Astrocyte (in vitro differentiated cells and primary cell): ENCODE results near the gene UBAC1. TPM values are rescaled to one million over a fixed set of nuclear protein-coding genes. Genes with fewer than 3 reads are reported as not detected.

Source experiments
- DNase-seq: peaks from one replicate; pipeline ENCODE4 v3.0.0-alpha.2; 2010; ENCODE audit warnings: low read depth
- FAIRE-seq: peaks from 2 replicates; lab custom pipeline; 2011; peaks lifted over from hg19 to GRCh38; lab: Jason Lieb, UNC
- H2AFZ ChIP-seq: 2 replicates; pipeline ENCODE4 v1.6.0; 2012; ENCODE audit warnings: low read depth, low read length, inconsistent platforms
- H3K27ac ChIP-seq: 2 replicates; pipeline ENCODE4 v1.5.1; 2011; ENCODE audit warnings: low read depth, low read length, inconsistent platforms
- H3K27me3 ChIP-seq: 2 replicates; pipeline ENCODE4 v1.6.0; 2011; ENCODE audit warnings: low read length, inconsistent platforms; ENCODE audit not compliant: insufficient read depth
- H3K36me3 ChIP-seq: 2 replicates; pipeline ENCODE4 v1.5.1; 2011; ENCODE audit warnings: low read length, inconsistent platforms; ENCODE audit not compliant: insufficient read depth
- H3K4me1 ChIP-seq: 2 replicates; pipeline ENCODE4 v1.5.1; 2011; ENCODE audit warnings: low read length, inconsistent platforms; ENCODE audit not compliant: insufficient read depth
- H3K4me2 ChIP-seq: 2 replicates; pipeline ENCODE4 v1.6.0; 2012; ENCODE audit warnings: low read length, inconsistent platforms
- H3K4me3 ChIP-seq: 2 replicates; pipeline ENCODE4 v1.5.1; 2011; ENCODE audit warnings: low read depth, mild to moderate bottlenecking, low read length, inconsistent platforms; ENCODE audit not compliant: insufficient read depth
- H3K79me2 ChIP-seq: 2 replicates; pipeline ENCODE4 v1.6.0; 2012; ENCODE audit warnings: mild to moderate bottlenecking, low read length, inconsistent platforms; ENCODE audit not compliant: insufficient read depth
- H3K9ac ChIP-seq: 2 replicates; pipeline ENCODE4 v1.6.0; 2012; ENCODE audit warnings: mild to moderate bottlenecking, low read length, inconsistent platforms
- H3K9me3 ChIP-seq: 2 replicates; pipeline ENCODE4 v1.5.1; 2012; ENCODE audit warnings: low read depth, mild to moderate bottlenecking, low read length, inconsistent platforms; ENCODE audit not compliant: insufficient read depth
- H4K20me1 ChIP-seq: 2 replicates; pipeline ENCODE4 v1.6.0; 2012; ENCODE audit warnings: low read length, inconsistent platforms; ENCODE audit not compliant: insufficient read depth
- H3K27ac Mint-ChIP-seq: one replicate; pipeline ENCODE4 v1.8.0; 2021; ENCODE audit warnings: mild to moderate bottlenecking, mixed read lengths; ENCODE audit not compliant: unreplicated experiment
- H3K27me3 Mint-ChIP-seq: one replicate; pipeline ENCODE4 v1.8.0; 2021; ENCODE audit warnings: low read depth, mixed read lengths; ENCODE audit not compliant: unreplicated experiment
- H3K36me3 Mint-ChIP-seq: one replicate; pipeline ENCODE4 v1.8.0; 2021; ENCODE audit warnings: low read depth, mixed read lengths; ENCODE audit not compliant: unreplicated experiment
- H3K4me1 Mint-ChIP-seq: one replicate; pipeline ENCODE4 v1.8.0; 2021; ENCODE audit warnings: low read depth, mixed read lengths; ENCODE audit not compliant: unreplicated experiment
- H3K4me3 Mint-ChIP-seq: one replicate; pipeline ENCODE4 v1.8.0; 2021; ENCODE audit warnings: mild to moderate bottlenecking, moderate library complexity, mixed read lengths; ENCODE audit not compliant: unreplicated experiment
- H3K9me3 Mint-ChIP-seq: one replicate; pipeline ENCODE4 v1.8.0; 2021; ENCODE audit warnings: mild to moderate bottlenecking, mixed read lengths; ENCODE audit not compliant: unreplicated experiment
- CTCF ChIP-seq: IDR thresholded peaks from 2 replicates; pipeline ENCODE4 v1.5.1; 2011; ENCODE audit warnings: low read depth, mild to moderate bottlenecking, inconsistent platforms, low read length, moderate library complexity; ENCODE audit not compliant: insufficient read depth
- EZH2 ChIP-seq: IDR thresholded peaks from 2 replicates; pipeline ENCODE4 v1.6.1; 2012; ENCODE audit warnings: mild to moderate bottlenecking, low read length, inconsistent platforms; ENCODE audit not compliant: insufficient read depth
- total RNA-seq: library from RNA; stranded (reverse); gene quantifications from 2 replicates; pipeline ENCODE4 v1.2.1, GENCODE V29; 2021

UBAC1 gene
- total RNA-seq, 1 donor from 2014 or later: 31.8 TPM

DNA sequence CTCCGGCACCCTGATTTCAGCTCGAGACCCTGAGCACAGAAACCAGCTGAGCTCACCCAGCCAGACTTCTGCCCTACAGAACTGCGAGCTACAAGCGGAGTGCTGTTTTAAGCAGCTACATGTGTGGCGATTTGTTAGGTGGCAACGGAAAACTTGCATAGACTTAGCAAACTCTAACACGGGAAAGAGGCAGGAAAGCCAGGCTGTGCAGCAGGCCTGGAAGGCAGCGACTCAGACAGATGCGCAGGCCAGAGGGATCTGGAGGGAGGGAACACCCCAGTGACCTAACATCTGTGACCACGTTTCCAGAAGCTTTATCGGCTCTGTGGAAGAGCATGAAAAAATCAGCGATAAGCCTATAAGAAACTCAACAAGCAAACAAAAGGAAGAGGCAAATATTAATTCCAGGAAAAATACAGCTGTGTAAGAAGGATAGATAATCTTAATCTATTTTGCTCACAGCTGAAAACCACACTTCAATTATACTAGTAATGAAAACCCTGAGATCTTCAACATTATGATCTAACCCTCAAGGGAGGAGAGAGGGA lies 11.0 kb downstream of the UBAC1 start:
- Mint-ChIP-seq H3K36me3 (peaks cover 19% of the 10 kb centered on the region), H3K4me3 (no peak overlapping the region), H3K27me3 (no peaks in the 10 kb centered on the region), H3K27ac (peak overlapping the region; percentile 10), H3K9me3 (no peaks in the 10 kb centered on the region), H3K4me1 (peaks cover 20% of the 10 kb centered on the region)
- TF ChIP-seq CTCF (no peak), EZH2 (no peak)
- H3K4me2 ChIP-seq: no peak overlapping the region
- no peak for DNase-seq
- H3K4me3 ChIP-seq: no peak overlapping the region
- FAIRE-seq: no peak
- H4K20me1 ChIP-seq: no peaks in the 10 kb centered on the region
- no peaks in the 10 kb centered on the region for H3K27me3 ChIP-seq
- peaks cover 5% of the 10 kb centered on the region for H3K4me1 ChIP-seq
- H3K36me3 ChIP-seq: no peaks in the 10 kb centered on the region
- H3K27ac ChIP-seq: no peak overlapping the region
- H2AFZ ChIP-seq: no peak overlapping the region
- no peak overlapping the region for H3K9ac ChIP-seq
- no peaks in the 10 kb centered on the region for H3K9me3 ChIP-seq
- no peaks in the 10 kb centered on the region for H3K79me2 ChIP-seq

DNA sequence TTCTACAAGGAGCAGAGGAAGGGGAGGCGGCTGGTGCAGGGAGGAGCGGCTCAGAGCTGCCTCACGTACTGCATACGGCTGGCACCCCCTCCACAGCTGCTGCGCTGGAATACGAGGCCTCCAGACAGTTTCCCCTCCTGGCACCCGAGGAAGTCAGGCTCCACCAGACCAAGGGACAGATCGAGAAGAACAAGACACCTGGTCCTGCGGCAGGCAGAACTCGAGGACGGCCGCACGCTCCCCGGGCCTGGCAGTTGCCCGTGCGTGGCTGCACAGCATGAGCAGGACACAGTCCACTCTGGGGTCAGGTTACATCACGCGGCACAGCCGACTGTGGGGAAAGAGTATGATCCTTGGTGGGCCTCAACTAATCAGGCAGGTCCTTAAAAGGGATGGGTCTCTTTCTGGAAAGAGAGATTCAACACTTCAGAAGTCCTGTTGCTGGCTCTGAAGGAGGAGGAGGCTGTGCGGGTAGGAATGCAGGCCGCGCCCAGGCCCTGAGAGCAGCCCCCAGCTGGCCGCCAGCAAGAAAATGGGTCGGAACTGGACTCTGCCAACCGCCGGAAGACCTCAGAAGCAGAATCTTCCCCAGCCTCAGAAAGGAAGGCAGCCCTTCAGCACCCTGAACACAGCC lies 11.6 kb downstream of the UBAC1 start:
- no peak overlapping the region for H3K4me3 Mint-ChIP-seq
- no peak overlapping the region for H2AFZ ChIP-seq
- no peak overlapping the region for H3K4me2 ChIP-seq
- no peaks in the 10 kb centered on the region for H3K27me3 Mint-ChIP-seq
- peaks cover 5% of the 10 kb centered on the region for H3K4me1 ChIP-seq
- H3K27me3 ChIP-seq: no peaks in the 10 kb centered on the region
- H3K9me3 ChIP-seq: no peaks in the 10 kb centered on the region
- H3K4me3 ChIP-seq: no peak overlapping the region
- no peaks in the 10 kb centered on the region for H3K9me3 Mint-ChIP-seq
- peaks cover 20% of the 10 kb centered on the region for H3K4me1 Mint-ChIP-seq
- H3K27ac Mint-ChIP-seq: no peak overlapping the region
- no peak overlapping the region for H3K27ac ChIP-seq
- H3K36me3 ChIP-seq: no peaks in the 10 kb centered on the region
- H4K20me1 ChIP-seq: no peaks in the 10 kb centered on the region
- H3K9ac ChIP-seq: no peak overlapping the region
- H3K36me3 Mint-ChIP-seq: peaks cover 23% of the 10 kb centered on the region
- FAIRE-seq (no peak), DNase-seq (no peak)
- TF ChIP-seq CTCF (no peak), EZH2 (no peak)
- H3K79me2 ChIP-seq: no peaks in the 10 kb centered on the region

DNA sequence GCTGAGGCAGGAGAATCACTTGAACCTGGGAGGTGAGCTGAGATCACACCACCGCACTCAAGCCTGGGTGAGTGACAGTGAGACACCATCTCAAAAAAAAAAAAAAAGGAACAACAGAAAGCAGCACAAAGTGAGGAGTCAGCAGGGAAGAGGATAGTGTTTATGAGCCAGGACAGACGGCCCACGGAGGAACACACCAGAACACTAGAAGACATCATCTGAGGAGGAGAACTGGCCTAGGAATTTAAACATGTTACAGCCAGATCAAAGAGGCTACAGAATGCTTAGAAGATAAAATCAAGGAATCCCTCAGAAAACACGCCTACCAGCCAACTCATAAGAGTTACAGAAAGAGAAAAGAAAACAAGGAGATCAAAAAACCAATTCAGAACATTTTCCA lies 12.2 kb downstream of the UBAC1 start:
- Histone ChIP-seq H3K36me3 (peaks cover 2% of the 10 kb centered on the region), H3K4me2 (no peak overlapping the region), H3K9me3 (no peaks in the 10 kb centered on the region), H4K20me1 (peaks cover 3% of the 10 kb centered on the region), H3K27ac (no peak overlapping the region), H3K4me1 (peaks cover 5% of the 10 kb centered on the region), H3K79me2 (no peaks in the 10 kb centered on the region), H3K27me3 (no peaks in the 10 kb centered on the region), H2AFZ (no peak overlapping the region), H3K4me3 (no peak overlapping the region), H3K9ac (no peak overlapping the region)
- Mint-ChIP-seq H3K27me3 (no peaks in the 10 kb centered on the region), H3K27ac (peak overlapping the region; percentile 43), H3K36me3 (peaks cover 24% of the 10 kb centered on the region), H3K4me3 (no peak overlapping the region), H3K9me3 (no peaks in the 10 kb centered on the region), H3K4me1 (peaks cover 20% of the 10 kb centered on the region)
- no peak for TF ChIP-seq CTCF
- TF ChIP-seq EZH2: no peak
- DNase-seq (no peak), FAIRE-seq (no peak)
